Measurements from ENCODE around the gene GPA33.

GPA33 gene

GRCh38 chr1:167022384-167022783, 67.8 kb downstream of the GPA33 start:
- Histone ChIP-seq H3K4me2 (ENCODE audit: low read length) (no peak overlapping the region), H4K20me1 (ENCODE audit: insufficient read depth, low read length) (no peaks in the 10 kb centered on the region), H3K36me3 (ENCODE audit: insufficient read depth, low read length) (no peaks in the 10 kb centered on the region), H3K27ac (ENCODE audit: low read depth, low read length, poor library complexity, severe bottlenecking) (no peak overlapping the region), H3K9me3 (ENCODE audit: low read length) (no peaks in the 10 kb centered on the region), H3K79me2 (ENCODE audit: insufficient read depth, low read length) (no peaks in the 10 kb centered on the region), H2AFZ (ENCODE audit: low read length) (no peak overlapping the region), H3F3A (ENCODE audit: insufficient read depth, low read length) (no peaks in the 10 kb centered on the region), H3K9me2 (ENCODE audit: low read depth, low read length) (no peaks in the 10 kb centered on the region), H3K4me1 (ENCODE audit: insufficient read depth, low read length, severe bottlenecking) (no peaks in the 10 kb centered on the region), H3K27me3 (ENCODE audit: insufficient read depth, low read length) (no peaks in the 10 kb centered on the region), H3K4me3 (ENCODE audit: low read depth, low read length, poor library complexity, severe bottlenecking) (no peak overlapping the region), H3K9ac (ENCODE audit: low read length) (no peak overlapping the region)
- TF ChIP-seq EZH2 (IDR thresholded peaks at IDR 0.05; ENCODE audit: borderline replicate concordance, low read length) (no peak), CTCF (IDR thresholded peaks at IDR 0.05; ENCODE audit: low read length) (no peak)

DNA sequence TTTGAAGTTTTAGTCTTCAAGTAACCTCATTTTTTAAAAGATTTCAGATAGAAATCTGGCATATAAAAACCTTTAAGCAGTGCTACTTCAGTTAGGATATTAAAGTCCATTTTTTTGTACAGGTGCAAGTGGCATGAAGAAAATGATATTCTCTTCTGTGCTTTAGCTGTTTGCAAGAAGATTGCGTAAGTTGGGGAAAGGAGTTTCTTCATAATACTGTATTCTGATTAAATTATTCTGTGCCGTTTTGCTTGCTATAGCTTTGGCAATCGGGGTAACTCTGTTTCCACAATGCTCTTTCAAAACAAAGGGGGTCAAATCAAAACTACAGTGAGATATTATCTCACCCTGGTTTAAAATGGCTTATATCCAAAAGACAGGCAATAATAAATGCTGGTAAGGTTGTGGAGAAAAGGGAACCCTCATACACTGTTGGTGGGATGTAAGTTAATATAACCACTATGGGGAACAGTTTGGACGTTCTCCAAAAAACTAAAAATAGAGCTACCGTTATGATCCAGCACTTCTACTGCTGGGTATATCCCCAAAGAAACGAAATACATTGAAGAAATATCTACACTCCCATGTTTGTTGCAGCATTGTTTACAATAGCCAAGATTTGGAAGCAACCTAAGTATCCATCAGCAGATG, 74.0 kb downstream of the GPA33 start:
- Histone ChIP-seq H3K27me3 (ENCODE audit: insufficient read depth, low read length) (no peaks in the 10 kb centered on the region; the same call in 1 of the 2 replicates), H3K9me3 (ENCODE audit: low read length) (no peaks in the 10 kb centered on the region), H3K4me2 (ENCODE audit: low read length) (no peak overlapping the region), H3K9me2 (ENCODE audit: low read depth, low read length) (no peaks in the 10 kb centered on the region), H3F3A (ENCODE audit: insufficient read depth, low read length) (no peaks in the 10 kb centered on the region), H3K27ac (ENCODE audit: low read depth, low read length, poor library complexity, severe bottlenecking) (no peak overlapping the region), H4K20me1 (ENCODE audit: insufficient read depth, low read length) (no peaks in the 10 kb centered on the region), H2AFZ (ENCODE audit: low read length) (no peak overlapping the region), H3K4me3 (ENCODE audit: low read depth, low read length, poor library complexity, severe bottlenecking) (no peak overlapping the region), H3K4me1 (ENCODE audit: insufficient read depth, low read length, severe bottlenecking) (no peaks in the 10 kb centered on the region), H3K9ac (ENCODE audit: low read length) (no peak overlapping the region), H3K79me2 (ENCODE audit: insufficient read depth, low read length) (no peaks in the 10 kb centered on the region), H3K36me3 (ENCODE audit: insufficient read depth, low read length) (no peaks in the 10 kb centered on the region)
- TF ChIP-seq EZH2 (IDR thresholded peaks at IDR 0.05; ENCODE audit: borderline replicate concordance, low read length) = no peak
- TF ChIP-seq CTCF (IDR thresholded peaks at IDR 0.05; ENCODE audit: low read length) = no peak

GRCh38 chr1:167013108-167013929, 76.9 kb downstream of the GPA33 start:
- Histone ChIP-seq H3K27me3 (ENCODE audit: insufficient read depth, low read length) (no peaks in the 10 kb centered on the region; the same call in 1 of the 2 replicates), H3K9me3 (ENCODE audit: low read length) (no peaks in the 10 kb centered on the region), H3K9ac (ENCODE audit: low read length) (no peak overlapping the region), H3K27ac (ENCODE audit: low read depth, low read length, poor library complexity, severe bottlenecking) (no peak overlapping the region), H3K79me2 (ENCODE audit: insufficient read depth, low read length) (no peaks in the 10 kb centered on the region), H3K36me3 (ENCODE audit: insufficient read depth, low read length) (no peaks in the 10 kb centered on the region), H3K4me1 (ENCODE audit: insufficient read depth, low read length, severe bottlenecking) (no peaks in the 10 kb centered on the region), H3K4me3 (ENCODE audit: low read depth, low read length, poor library complexity, severe bottlenecking) (no peak overlapping the region), H2AFZ (ENCODE audit: low read length) (no peak overlapping the region), H3F3A (ENCODE audit: insufficient read depth, low read length) (no peaks in the 10 kb centered on the region), H4K20me1 (ENCODE audit: insufficient read depth, low read length) (no peaks in the 10 kb centered on the region), H3K9me2 (ENCODE audit: low read depth, low read length) (no peaks in the 10 kb centered on the region), H3K4me2 (ENCODE audit: low read length) (no peak overlapping the region)
- no peak for TF ChIP-seq CTCF (IDR thresholded peaks at IDR 0.05; ENCODE audit: low read length)
- TF ChIP-seq EZH2 (IDR thresholded peaks at IDR 0.05; ENCODE audit: borderline replicate concordance, low read length) = no peak
